ENCODE measurements around the gene RAPGEF3.

DNA sequence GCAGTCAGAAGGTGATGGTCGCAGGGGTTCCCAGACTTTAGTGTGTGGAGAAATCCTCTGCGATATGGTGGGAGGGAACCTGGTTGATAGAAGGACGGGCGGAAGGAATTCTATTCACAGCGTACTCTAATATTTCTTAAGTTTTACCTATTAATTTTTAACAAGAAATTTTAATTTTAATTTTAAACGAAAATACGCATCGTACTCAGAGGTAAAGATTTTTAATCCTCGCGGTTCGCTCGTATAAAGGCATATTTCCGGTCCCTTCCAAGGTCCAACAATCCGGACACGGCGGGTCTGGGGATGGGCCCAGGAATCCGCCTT, 14.0 kb upstream of the RAPGEF3 start:
- TF ChIP-seq POLR2A (IDR thresholded peaks at IDR 0.05; ENCODE audit: low read length) (no peak), GATA1 (IDR thresholded peaks at IDR 0.05; ENCODE audit: low read depth, low read length) (no peak)

Data from erythroblast (primary cell).